HG02884 (cell line): Measurements from ENCODE around the gene SHROOM2.
"Not testable (repeated sequence)": the region's sequence is repeated elsewhere in the genome, so short reads cannot be mapped to it uniquely, and the experiment has no call there.

ENCODE experiments used
- ATAC-seq: cut with Tn5 transposase; IDR thresholded peaks from one replicate; pipeline ENCODE4 v1.9.1; 2021; ENCODE audit warnings: mild to moderate bottlenecking, moderate library complexity; ENCODE audit not compliant: unreplicated experiment

SHROOM2 gene

GRCh38 chrX:9785944-9786797 is at the start of gene SHROOM2:
Gene SHROOM2 (plus strand): TSS chrX:9786429. CDS start chrX:9786546, 117 bp downstream.
- ATAC-seq, result no peak

GRCh38 chrX:9737363-9737762 is 48.9 kb upstream of the SHROOM2 start:
- ATAC-seq, result no peak

- ATAC-seq, result no peak
Observed at GRCh38 chrX:9738151-9738550, 48.1 kb upstream of the SHROOM2 start.

- no peak for ATAC-seq
Observed at GRCh38 chrX:9739130-9739529, 47.1 kb upstream of the SHROOM2 start.

- no peak for ATAC-seq
Observed at GRCh38 chrX:9745417-9746115, 40.7 kb upstream of the SHROOM2 start.

- ATAC-seq, result no peak
Observed at GRCh38 chrX:9746148-9746888, 39.9 kb upstream of the SHROOM2 start.

GRCh38 chrX:9747644-9748043 is 38.6 kb upstream of the SHROOM2 start:
- no peak for ATAC-seq

- ATAC-seq, result no peak
Observed at GRCh38 chrX:9749146-9749692, 37.0 kb upstream of the SHROOM2 start.

- ATAC-seq, result no peak
Observed at GRCh38 chrX:9757366-9757765, 28.9 kb upstream of the SHROOM2 start.

GRCh38 chrX:9758021-9758638 is 28.1 kb upstream of the SHROOM2 start:
- no peak for ATAC-seq

GRCh38 chrX:9759337-9759736 is 26.9 kb upstream of the SHROOM2 start:
- no peak for ATAC-seq

GRCh38 chrX:9765072-9765736 is 21.0 kb upstream of the SHROOM2 start:
- no peak for ATAC-seq

- no peak for ATAC-seq
Observed at GRCh38 chrX:9765737-9766097, 20.5 kb upstream of the SHROOM2 start, which contains the start of gene GPR143. Gene GPR143 (minus strand): TSS chrX:9765847. CDS start chrX:9765817, 30 bp downstream.

- ATAC-seq, result no peak
Observed at GRCh38 chrX:9767375-9767774, 18.9 kb upstream of the SHROOM2 start.

GRCh38 chrX:9768321-9768839 is 17.8 kb upstream of the SHROOM2 start:
- ATAC-seq, result not testable (repeated sequence)

GRCh38 chrX:9770319-9770718 is 15.9 kb upstream of the SHROOM2 start:
- no peak for ATAC-seq

GRCh38 chrX:9772943-9773342 is 13.3 kb upstream of the SHROOM2 start:
- ATAC-seq, result no peak

GRCh38 chrX:9775930-9776329 is 10.3 kb upstream of the SHROOM2 start:
- ATAC-seq, result no peak

GRCh38 chrX:9781941-9782340 is 4.3 kb upstream of the SHROOM2 start:
- ATAC-seq, result no peak

- ATAC-seq, result no peak
Observed at GRCh38 chrX:9784332-9784731, 1.9 kb upstream of the SHROOM2 start.
